Measurements from ENCODE around the gene SLC25A4. TPM values are rescaled to one million over a fixed set of nuclear protein-coding genes. Genes with fewer than 3 reads are reported as not detected.

The SLC25A4 gene
- total and polyA plus RNA-seq, 2 of the 13 experiments (the other 11 are each of a cell fraction or from before 2014, with no cell fraction given) = 30.3 to 42.1 TPM

DNA sequence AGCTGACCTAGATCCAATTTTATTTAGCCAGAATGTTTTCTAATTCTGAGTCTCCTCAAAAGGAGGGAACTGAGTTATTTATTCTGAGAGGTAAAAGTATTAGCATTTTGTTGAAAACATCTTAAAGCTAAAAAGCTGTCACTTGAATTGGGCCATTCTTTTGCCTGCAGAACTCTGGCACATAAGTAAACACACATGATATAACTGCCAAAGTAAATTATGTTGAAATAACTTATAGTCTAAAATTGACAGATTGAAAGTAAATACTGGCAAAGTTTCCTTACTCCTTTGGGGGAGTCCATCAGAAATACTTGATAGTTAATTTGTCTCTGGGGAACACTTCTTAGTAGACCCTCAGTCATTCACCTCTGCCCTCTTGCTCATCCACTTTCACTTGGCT, 38.3 kb upstream of the SLC25A4 start:
- ChIA-PET POLR2A (no interaction called here), CTCF (ENCODE audit: low intra/inter-chr PET ratio, low total read pairs) (no interaction called here)
- H3K4me1 ChIP-seq (ENCODE audit: insufficient read depth, low read length) = peaks cover 23% of the 10 kb centered on the region
- no peak for ATAC-seq
- no peak for FAIRE-seq
- H3K4me2 ChIP-seq (ENCODE audit: low read depth, low read length) = no peak overlapping the region
- no peak overlapping the region for H3K27ac ChIP-seq (ENCODE audit: extremely low read length, insufficient read depth, low read length)
- BruUV-seq (replicated peaks) = no TSS peak
- peaks cover 0 to 3% of the 10 kb centered on the region in 2 experiments; a peak in 2 of 5 replicates for H3K27me3 ChIP-seq (ENCODE audit: control insufficient read depth in 1 of 2, insufficient read depth in 2 of 2, low read length in 2 of 2)
- no peaks in the 10 kb centered on the region for H3K9me3 ChIP-seq (ENCODE audit: low read length)
- H3K36me3 ChIP-seq (replicated peaks in 1 of 2; ENCODE audit: control insufficient read depth in 1 of 2, insufficient read depth in 2 of 2, low read length in 2 of 2) = no peaks in the 10 kb centered on the region
- H2AFZ ChIP-seq (ENCODE audit: low read length) = no peak overlapping the region
- DNase-seq (ENCODE audit: low spot score) = no peak
- H3K79me2 ChIP-seq (ENCODE audit: insufficient read depth, low read length) = no peaks in the 10 kb centered on the region
- in situ Hi-C loops (cut with HindIII; ENCODE audit: extremely low pct_ligation_motif_present, low pct_unique_long_range_greater_than_20kb) = no loop called here
- H4K20me1 ChIP-seq (ENCODE audit: insufficient read depth, low read length) = no peaks in the 10 kb centered on the region
- H3K9ac ChIP-seq (ENCODE audit: insufficient read depth, low read depth, low read length) = no peak overlapping the region
- TF ChIP-seq STAT5B (CRISPR knock-in tag; IDR thresholded peaks at IDR 0.05) = no peak
- no peak for TF ChIP-seq CC2D1A (CRISPR knock-in tag; IDR thresholded peaks at IDR 0.05)
- intact Hi-C loops (cut with micrococcal nuclease; ENCODE audit: unreplicated experiment) = no loop called here
- H3K4me3 ChIP-seq (replicated peaks in 1 of 3; ENCODE audit: insufficient read depth in 1 of 3, low read depth in 2 of 3, low read length in 3 of 3) = no peak overlapping the region

DNA sequence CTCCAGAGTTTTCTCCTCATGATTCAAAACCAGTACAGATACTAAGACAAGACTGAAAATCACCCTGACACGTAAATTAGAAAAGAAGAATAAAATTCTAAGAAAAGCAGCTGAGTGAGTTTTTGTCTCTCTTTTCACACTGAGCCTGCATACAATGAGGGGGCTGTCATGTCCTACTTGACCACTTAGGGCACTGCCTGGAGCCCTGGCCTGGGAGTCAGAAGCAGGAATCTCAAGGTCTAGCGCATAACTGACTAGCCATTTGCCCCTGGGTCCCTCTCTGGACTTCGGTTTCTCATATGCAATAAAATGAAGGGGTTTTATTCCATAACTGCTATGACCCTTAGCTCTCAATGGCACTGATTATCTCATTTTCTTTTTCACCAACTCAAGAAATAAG, 36.7 kb upstream of the SLC25A4 start:
- POLR2A ChIA-PET = interaction anchor here (1.4 kb wide), 1 partner anchor 37 kb away, joined by 3 read pairs; the partner anchor contains the start of gene SLC25A4
- TF ChIP-seq AKAP8 (CRISPR knock-in tag; IDR thresholded peaks at IDR 0.05) = no peak
- TF ChIP-seq, protein P1, sequence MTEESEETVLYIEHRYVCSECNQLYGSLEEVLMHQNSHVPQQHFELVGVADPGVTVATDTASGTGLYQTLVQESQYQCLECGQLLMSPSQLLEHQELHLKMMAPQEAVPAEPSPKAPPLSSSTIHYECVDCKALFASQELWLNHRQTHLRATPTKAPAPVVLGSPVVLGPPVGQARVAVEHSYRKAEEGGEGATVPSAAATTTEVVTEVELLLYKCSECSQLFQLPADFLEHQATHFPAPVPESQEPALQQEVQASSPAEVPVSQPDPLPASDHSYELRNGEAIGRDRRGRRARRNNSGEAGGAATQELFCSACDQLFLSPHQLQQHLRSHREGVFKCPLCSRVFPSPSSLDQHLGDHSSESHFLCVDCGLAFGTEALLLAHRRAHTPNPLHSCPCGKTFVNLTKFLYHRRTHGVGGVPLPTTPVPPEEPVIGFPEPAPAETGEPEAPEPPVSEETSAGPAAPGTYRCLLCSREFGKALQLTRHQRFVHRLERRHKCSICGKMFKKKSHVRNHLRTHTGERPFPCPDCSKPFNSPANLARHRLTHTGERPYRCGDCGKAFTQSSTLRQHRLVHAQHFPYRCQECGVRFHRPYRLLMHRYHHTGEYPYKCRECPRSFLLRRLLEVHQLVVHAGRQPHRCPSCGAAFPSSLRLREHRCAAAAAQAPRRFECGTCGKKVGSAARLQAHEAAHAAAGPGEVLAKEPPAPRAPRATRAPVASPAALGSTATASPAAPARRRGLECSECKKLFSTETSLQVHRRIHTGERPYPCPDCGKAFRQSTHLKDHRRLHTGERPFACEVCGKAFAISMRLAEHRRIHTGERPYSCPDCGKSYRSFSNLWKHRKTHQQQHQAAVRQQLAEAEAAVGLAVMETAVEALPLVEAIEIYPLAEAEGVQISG (CRISPR knock-in tag; IDR thresholded peaks at IDR 0.05) = no peak
- no peak for TF ChIP-seq ZNF225 (CRISPR knock-in tag; IDR thresholded peaks at IDR 0.05)
- TF ChIP-seq, protein P2, sequence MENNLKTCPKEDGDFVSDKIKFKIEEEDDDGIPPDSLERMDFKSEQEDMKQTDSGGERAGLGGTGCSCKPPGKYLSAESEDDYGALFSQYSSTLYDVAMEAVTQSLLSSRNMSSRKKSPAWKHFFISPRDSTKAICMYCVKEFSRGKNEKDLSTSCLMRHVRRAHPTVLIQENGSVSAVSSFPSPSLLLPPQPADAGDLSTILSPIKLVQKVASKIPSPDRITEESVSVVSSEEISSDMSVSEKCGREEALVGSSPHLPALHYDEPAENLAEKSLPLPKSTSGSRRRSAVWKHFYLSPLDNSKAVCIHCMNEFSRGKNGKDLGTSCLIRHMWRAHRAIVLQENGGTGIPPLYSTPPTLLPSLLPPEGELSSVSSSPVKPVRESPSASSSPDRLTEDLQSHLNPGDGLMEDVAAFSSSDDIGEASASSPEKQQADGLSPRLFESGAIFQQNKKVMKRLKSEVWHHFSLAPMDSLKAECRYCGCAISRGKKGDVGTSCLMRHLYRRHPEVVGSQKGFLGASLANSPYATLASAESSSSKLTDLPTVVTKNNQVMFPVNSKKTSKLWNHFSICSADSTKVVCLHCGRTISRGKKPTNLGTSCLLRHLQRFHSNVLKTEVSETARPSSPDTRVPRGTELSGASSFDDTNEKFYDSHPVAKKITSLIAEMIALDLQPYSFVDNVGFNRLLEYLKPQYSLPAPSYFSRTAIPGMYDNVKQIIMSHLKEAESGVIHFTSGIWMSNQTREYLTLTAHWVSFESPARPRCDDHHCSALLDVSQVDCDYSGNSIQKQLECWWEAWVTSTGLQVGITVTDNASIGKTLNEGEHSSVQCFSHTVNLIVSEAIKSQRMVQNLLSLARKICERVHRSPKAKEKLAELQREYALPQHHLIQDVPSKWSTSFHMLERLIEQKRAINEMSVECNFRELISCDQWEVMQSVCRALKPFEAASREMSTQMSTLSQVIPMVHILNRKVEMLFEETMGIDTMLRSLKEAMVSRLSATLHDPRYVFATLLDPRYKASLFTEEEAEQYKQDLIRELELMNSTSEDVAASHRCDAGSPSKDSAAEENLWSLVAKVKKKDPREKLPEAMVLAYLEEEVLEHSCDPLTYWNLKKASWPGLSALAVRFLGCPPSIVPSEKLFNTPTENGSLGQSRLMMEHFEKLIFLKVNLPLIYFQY (CRISPR knock-in tag; IDR thresholded peaks at IDR 0.05; ENCODE audit: borderline replicate concordance) = no peak
- no peak for TF ChIP-seq WIZ (CRISPR knock-in tag; IDR thresholded peaks at IDR 0.05)
- TF ChIP-seq NR1H2 (CRISPR knock-in tag; IDR thresholded peaks at IDR 0.05; ENCODE audit: borderline replicate concordance, low read depth) = no peak
- no peak for TF ChIP-seq ZNF460 (CRISPR knock-in tag; IDR thresholded peaks at IDR 0.05; ENCODE audit: borderline replicate concordance)
- no peak for TF ChIP-seq ZNF605 (CRISPR knock-in tag; IDR thresholded peaks at IDR 0.05)
- no peak for TF ChIP-seq AGO1 (IDR thresholded peaks at IDR 0.05; ENCODE audit: low read depth, low read length, poor library complexity, severe bottlenecking)
- TF ChIP-seq ZNF496 (CRISPR knock-in tag; IDR thresholded peaks at IDR 0.05; ENCODE audit: insufficient replicate concordance) = no peak
- TF ChIP-seq MZF1 (CRISPR knock-in tag; IDR thresholded peaks at IDR 0.05; ENCODE audit: borderline replicate concordance) = no peak

More for the DNA sequence above, 36.7 kb upstream of the SLC25A4 start:
- 30% methylated on average over 3 of the region's 3 CpGs for WGBS (ENCODE audit: low lambda C conversion rate)
- Histone ChIP-seq H3K4me1 (ENCODE audit: insufficient read depth, low read length) (peaks cover 23% of the 10 kb centered on the region), H4K20me1 (ENCODE audit: insufficient read depth, low read length) (no peaks in the 10 kb centered on the region), H3K4me2 (ENCODE audit: low read depth, low read length) (no peak overlapping the region), H3K79me2 (ENCODE audit: insufficient read depth, low read length) (no peaks in the 10 kb centered on the region), H2AFZ (ENCODE audit: low read length) (no peak overlapping the region), H3K9me3 (ENCODE audit: low read length) (no peaks in the 10 kb centered on the region), H3K4me3 (replicated peaks in 1 of 3; ENCODE audit: insufficient read depth in 1 of 3, low read depth in 2 of 3, low read length in 3 of 3) (no peak overlapping the region), H3K9ac (ENCODE audit: insufficient read depth, low read depth, low read length) (no peak overlapping the region), H3K27me3 (ENCODE audit: control insufficient read depth in 1 of 2, insufficient read depth in 2 of 2, low read length in 2 of 2) (0 out of 5 replicates have a peak, but pooled peaks cover 0 to 3% of the 10 kb centered on the region in 2 experiments), H3K36me3 (replicated peaks in 1 of 2; ENCODE audit: control insufficient read depth in 1 of 2, insufficient read depth in 2 of 2, low read length in 2 of 2) (no peaks in the 10 kb centered on the region), H3K27ac (ENCODE audit: extremely low read length, insufficient read depth, low read length) (no peak overlapping the region)
- no peak for DNase-seq (ENCODE audit: low spot score)
- ATAC-seq = peak; percentile 74
- no peak for FAIRE-seq
- CTCF ChIA-PET (ENCODE audit: low intra/inter-chr PET ratio, low total read pairs) = no interaction called here
- intact Hi-C loops (cut with micrococcal nuclease; ENCODE audit: unreplicated experiment) (no loop called here), in situ Hi-C loops (cut with HindIII; ENCODE audit: extremely low pct_ligation_motif_present, low pct_unique_long_range_greater_than_20kb) (no loop called here)
- BruUV-seq (replicated peaks) = no TSS peak
